Mucosa of rectum (tissue), 2 donors: ENCODE data around the gene BLMH.

Source experiments
- H3K27ac ChIP-seq, 2 donors: one replicate each; pipeline ENCODE4 v1.7.0; 2013; ENCODE audit warnings: inconsistent platforms in 2 of 2, low read depth in 2 of 2, low read length in 2 of 2
- H3K27me3 ChIP-seq, 2 donors: one replicate each; pipeline ENCODE4 v1.7.0; 2013; ENCODE audit warnings: low read length in 2 of 2; ENCODE audit not compliant: control insufficient read depth in 2 of 2, insufficient read depth in 2 of 2
- H3K36me3 ChIP-seq, 2 donors: one replicate each; pipeline ENCODE4 v1.7.0; 2013; ENCODE audit warnings: low read length in 2 of 2; ENCODE audit not compliant: control insufficient read depth in 2 of 2, insufficient read depth in 2 of 2
- H3K4me1 ChIP-seq, 2 donors: one replicate each; pipeline ENCODE4 v1.7.0; 2013; ENCODE audit warnings: low read length in 2 of 2, mild to moderate bottlenecking in 1 of 2; ENCODE audit not compliant: control insufficient read depth in 2 of 2, insufficient read depth in 2 of 2
- H3K4me3 ChIP-seq, 2 donors: one replicate each; pipeline ENCODE4 v1.7.0; 2013; ENCODE audit warnings: low read length in 2 of 2
- H3K9ac ChIP-seq, 2 donors: one replicate each; pipeline ENCODE4 v1.7.0; 2013; ENCODE audit warnings: low read length in 2 of 2, low read depth in 1 of 2, mild to moderate bottlenecking in 1 of 2
- H3K9me3 ChIP-seq, 2 donors: one replicate each; pipeline ENCODE4 v1.7.0; 2013; ENCODE audit warnings: low read length in 2 of 2; ENCODE audit not compliant: control insufficient read depth in 2 of 2
- donor health status: healthy.
- donor health status: Normal muscosa, but diverticular disease.

The BLMH gene

GRCh38 chr17:30309591-30309990 is 17.8 kb upstream of the BLMH start:
- no peak overlapping the region for H3K4me3 ChIP-seq

GRCh38 chr17:30308406-30308805 is 16.7 kb upstream of the BLMH start:
- H3K9me3 ChIP-seq: no peaks in the 10 kb centered on the region
- H3K36me3 ChIP-seq: no peaks in the 10 kb centered on the region
- no peak overlapping the region for H3K9ac ChIP-seq
- H3K4me3 ChIP-seq: no peak overlapping the region
- H3K27ac ChIP-seq: peak overlapping the region; percentile 29 to 46
- peaks cover 6 to 20% of the 10 kb centered on the region in 2 donors for H3K4me1 ChIP-seq
- no peaks in the 10 kb centered on the region for H3K27me3 ChIP-seq

More at GRCh38 chr17:30309591-30309990, 17.8 kb upstream of the BLMH start:
- Histone ChIP-seq H3K27me3 (no peaks in the 10 kb centered on the region), H3K9ac (no peak overlapping the region), H3K9me3 (no peaks in the 10 kb centered on the region), H3K36me3 (no peaks in the 10 kb centered on the region), H3K27ac (peak overlapping the region in 1 of 2 donors; percentile 27), H3K4me1 (peaks cover 6 to 24% of the 10 kb centered on the region in 2 donors)

DNA sequence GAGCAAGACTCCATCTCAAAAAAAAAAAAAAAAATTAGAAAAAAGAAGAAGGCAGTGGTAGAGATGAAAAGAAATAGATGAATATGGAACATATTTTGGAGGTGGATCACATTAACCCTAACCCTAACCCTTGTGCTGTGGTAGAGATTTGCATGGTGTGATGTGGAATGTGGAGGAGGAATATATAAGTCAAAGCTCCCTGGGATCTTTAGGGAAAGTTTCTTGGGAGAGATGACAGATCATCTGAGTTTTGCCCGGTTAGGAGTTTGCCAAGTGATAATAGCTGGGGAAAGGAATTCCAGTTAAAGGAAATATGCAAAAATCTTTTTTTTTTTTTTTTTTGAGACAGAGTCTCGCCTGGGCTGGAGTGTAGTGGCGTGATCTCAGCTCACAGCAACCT is 13.0 kb upstream of the BLMH start:
- Histone ChIP-seq H3K9ac (no peak overlapping the region), H3K27me3 (no peaks in the 10 kb centered on the region), H3K4me3 (no peak overlapping the region), H3K36me3 (no peaks in the 10 kb centered on the region), H3K27ac (no peak overlapping the region), H3K4me1 (peaks cover 6 to 18% of the 10 kb centered on the region in 2 donors), H3K9me3 (no peaks in the 10 kb centered on the region)

- H3K9me3 ChIP-seq: no peaks in the 10 kb centered on the region
- no peak overlapping the region for H3K27ac ChIP-seq
Measured at GRCh38 chr17:30302241-30302640, 10.5 kb upstream of the BLMH start.

GRCh38 chr17:30300818-30301217 is 9.1 kb upstream of the BLMH start:
- Histone ChIP-seq H3K9me3 (no peaks in the 10 kb centered on the region), H3K9ac (no peak overlapping the region), H3K27ac (no peak overlapping the region), H3K4me1 (peaks cover 0 to 2% of the 10 kb centered on the region in 2 donors), H3K27me3 (no peaks in the 10 kb centered on the region), H3K36me3 (no peaks in the 10 kb centered on the region), H3K4me3 (no peak overlapping the region)

More at GRCh38 chr17:30302241-30302640, 10.5 kb upstream of the BLMH start:
- peaks cover 4 to 7% of the 10 kb centered on the region in 2 donors for H3K4me1 ChIP-seq
- no peak overlapping the region for H3K9ac ChIP-seq
- H3K27me3 ChIP-seq: no peaks in the 10 kb centered on the region
- no peak overlapping the region for H3K4me3 ChIP-seq
- H3K36me3 ChIP-seq: no peaks in the 10 kb centered on the region

DNA sequence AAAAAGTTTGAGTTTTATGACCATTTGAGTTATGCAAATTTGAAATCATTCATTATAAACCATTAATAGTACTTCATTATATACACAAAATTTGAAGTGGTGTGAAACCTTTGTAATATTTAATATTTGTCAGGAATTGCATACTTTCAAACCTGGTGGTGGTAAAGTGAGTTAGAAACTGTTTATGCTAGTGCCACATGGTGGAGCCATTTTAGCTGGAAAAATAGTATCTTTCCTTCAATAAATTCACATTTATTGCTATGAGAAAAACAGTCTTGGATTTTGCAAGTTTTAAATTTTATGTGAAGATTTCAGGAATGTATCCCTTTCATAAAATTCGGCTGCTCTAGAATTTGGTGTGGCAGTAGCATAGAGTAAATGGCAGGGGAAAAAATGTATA is 7.3 kb upstream of the BLMH start:
- no peaks in the 10 kb centered on the region for H3K36me3 ChIP-seq
- H3K9ac ChIP-seq: no peak overlapping the region
- H3K4me3 ChIP-seq: no peak overlapping the region
- H3K27ac ChIP-seq: no peak overlapping the region
- no peaks in the 10 kb centered on the region for H3K9me3 ChIP-seq
- no peaks in the 10 kb centered on the region for H3K4me1 ChIP-seq
- no peaks in the 10 kb centered on the region for H3K27me3 ChIP-seq

GRCh38 chr17:30297715-30298114 is 6.0 kb upstream of the BLMH start:
- no peaks in the 10 kb centered on the region for H3K27me3 ChIP-seq
- H3K27ac ChIP-seq: no peak overlapping the region

GRCh38 chr17:30296499-30297080 is 4.8 kb upstream of the BLMH start:
- no peaks in the 10 kb centered on the region for H3K36me3 ChIP-seq
- H3K9me3 ChIP-seq: no peaks in the 10 kb centered on the region
- H3K27me3 ChIP-seq: no peaks in the 10 kb centered on the region
- H3K9ac ChIP-seq: no peak overlapping the region
- H3K4me3 ChIP-seq: no peak overlapping the region
- no peak overlapping the region for H3K27ac ChIP-seq
- H3K4me1 ChIP-seq: peaks cover 0 to 3% of the 10 kb centered on the region in 2 donors

More at GRCh38 chr17:30297715-30298114, 6.0 kb upstream of the BLMH start:
- H3K36me3 ChIP-seq: no peaks in the 10 kb centered on the region
- no peaks in the 10 kb centered on the region for H3K9me3 ChIP-seq
- no peak overlapping the region for H3K4me3 ChIP-seq
- H3K4me1 ChIP-seq: no peaks in the 10 kb centered on the region
- no peak overlapping the region for H3K9ac ChIP-seq

GRCh38 chr17:30292286-30292858 is 628 bp upstream of the BLMH start:
- H3K4me1 ChIP-seq: peaks cover 6 to 11% of the 10 kb centered on the region in 2 donors
- no peaks in the 10 kb centered on the region for H3K9me3 ChIP-seq
- no peaks in the 10 kb centered on the region for H3K27me3 ChIP-seq
- H3K4me3 ChIP-seq: peak overlapping the region; percentile 75
- peak overlapping the region; percentile 66 to 78 for H3K9ac ChIP-seq
- H3K27ac ChIP-seq: peak overlapping the region; percentile 42 to 61
- peaks cover 0 to 7% of the 10 kb centered on the region in 2 donors for H3K36me3 ChIP-seq

DNA sequence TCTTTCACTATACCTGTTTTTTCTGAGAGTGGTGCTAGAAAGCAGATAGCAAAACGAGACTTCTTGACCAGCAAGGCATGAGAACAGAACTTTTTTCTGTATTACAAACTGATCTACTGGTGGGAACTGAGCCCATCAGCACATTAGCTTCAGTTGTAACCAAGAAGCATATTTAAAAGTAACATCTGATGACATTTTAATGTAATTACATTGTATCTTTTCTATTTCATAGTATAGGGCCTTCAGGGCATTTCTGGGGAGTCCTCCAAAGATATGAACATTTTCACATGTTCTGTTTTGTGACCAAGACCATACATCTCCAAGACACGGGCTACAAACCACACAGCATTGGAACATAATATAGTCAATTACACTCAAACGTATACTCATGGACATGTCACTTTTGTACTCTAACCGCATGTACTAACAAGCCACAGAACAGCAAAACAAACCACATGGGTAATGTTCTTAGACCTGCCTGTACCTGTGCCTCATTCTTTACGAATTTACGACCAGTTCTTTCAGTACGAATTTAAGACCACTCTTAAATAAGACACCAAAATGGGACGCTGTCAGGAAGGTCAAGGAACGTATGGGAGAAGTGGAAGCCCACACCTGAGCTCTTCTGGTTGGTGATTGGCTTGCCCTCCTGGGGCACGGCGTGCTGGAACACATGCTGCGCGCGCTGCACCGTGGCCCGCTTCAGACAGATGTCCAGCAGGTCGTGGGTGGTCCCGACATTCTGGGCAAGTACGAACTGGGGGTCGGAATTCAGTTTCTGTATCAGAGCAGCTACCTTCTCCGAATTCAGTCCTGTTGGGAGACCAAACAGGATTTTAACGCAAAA is 825 bp downstream of the BLMH start:
- Histone ChIP-seq H3K4me3 (peak overlapping the region; percentile 75), H3K4me1 (peaks cover 6 to 11% of the 10 kb centered on the region in 2 donors), H3K9ac (peak overlapping the region; percentile 54 to 78), H3K27me3 (no peaks in the 10 kb centered on the region), H3K9me3 (no peaks in the 10 kb centered on the region), H3K27ac (no peak overlapping the region), H3K36me3 (peaks cover 0 to 16% of the 10 kb centered on the region in 2 donors)
